Prostate gland (tissue), 2 donors: ENCODE measurements around the gene TSEN54. TPM values are rescaled to one million over a fixed set of nuclear protein-coding genes. Genes with fewer than 3 reads are reported as not detected.

Source experiments
- DNase-seq: peaks from one replicate; pipeline ENCODE4 v3.0.0-alpha.2; 2019; ENCODE audit warnings: low spot score
- H3K27ac ChIP-seq, 2 donors: fragments of 200-600 bp; sonication (generic); 2 replicates each; pipeline ENCODE4 v1.5.1; 2017 to 2019
- H3K27me3 ChIP-seq: fragments of 200-600 bp; sonication (generic); replicated peaks from 2 replicates; pipeline ENCODE4 v1.5.1; 2019; ENCODE audit not compliant: insufficient read depth
- H3K36me3 ChIP-seq, 2 donors: fragments of 200-600 bp; sonication (generic); 1 replicate in 1 of 2; 2 replicates in 1 of 2; pipeline versions ENCODE4 v1.5.1 to v1.8.1; 2017 to 2019
- H3K4me1 ChIP-seq: fragments of 200-600 bp; sonication (generic); replicated peaks from 2 replicates; pipeline ENCODE4 v1.5.1; 2019
- H3K4me3 ChIP-seq, 2 donors: fragments of 200-600 bp; sonication (generic); 2 replicates each; pipeline ENCODE4 v1.5.1; 2017 to 2019
- H3K9me3 ChIP-seq: fragments of 200-600 bp; sonication (generic); 2 replicates; pipeline ENCODE4 v1.5.1; 2017
- POLR2A ChIP-seq: fragments of 450-650 bp; IDR thresholded peaks from one replicate; pipeline ENCODE4 v1.6.1; 2016; ENCODE audit warnings: antibody characterized with exemption, mild to moderate bottlenecking
- POLR2AphosphoS5 ChIP-seq: sonication (generic); formaldehyde crosslinking; IDR thresholded peaks from one replicate; pipeline ENCODE4 v1.6.1; 2017; ENCODE audit warnings: antibody characterized with exemption
- WGBS: methylation state at CpG from one replicate; pipeline ENCODE4 v1.1.5; 2018; 5-methylcytosine and 5-hydroxymethylcytosine counted together
- intact Hi-C: fragments of 100-400 bp; cut with DNase I; formaldehyde crosslinking; loops from one replicate; pipeline ENCODE4 v1.14.2; 2022
- total RNA-seq, 2 donors: library from RNA; depleted of rRNA; stranded (reverse); fragments of >200 nt; gene quantifications; one replicate each; pipeline ENCODE4 v1.1.0, GENCODE V29; 2016
- TF ChIP-seq, protein P1 (sequence below), 4 experiments: fragments of 200-600 bp in 2 of 4; fragments of 450-650 bp in 2 of 4; sonication (generic) in 2 of 4; IDR thresholded peaks; 1 replicate in 3 of 4; 2 replicates in 1 of 4; pipeline ENCODE4 v1.5.1; 2016 to 2019; ENCODE audit warnings: antibody characterized with exemption in 4 of 4, mild to moderate bottlenecking in 2 of 4, moderate library complexity in 2 of 4

The TSEN54 gene
- total RNA-seq, 2 donors from 2014 or later: 45.9 to 56.2 TPM

DNA sequence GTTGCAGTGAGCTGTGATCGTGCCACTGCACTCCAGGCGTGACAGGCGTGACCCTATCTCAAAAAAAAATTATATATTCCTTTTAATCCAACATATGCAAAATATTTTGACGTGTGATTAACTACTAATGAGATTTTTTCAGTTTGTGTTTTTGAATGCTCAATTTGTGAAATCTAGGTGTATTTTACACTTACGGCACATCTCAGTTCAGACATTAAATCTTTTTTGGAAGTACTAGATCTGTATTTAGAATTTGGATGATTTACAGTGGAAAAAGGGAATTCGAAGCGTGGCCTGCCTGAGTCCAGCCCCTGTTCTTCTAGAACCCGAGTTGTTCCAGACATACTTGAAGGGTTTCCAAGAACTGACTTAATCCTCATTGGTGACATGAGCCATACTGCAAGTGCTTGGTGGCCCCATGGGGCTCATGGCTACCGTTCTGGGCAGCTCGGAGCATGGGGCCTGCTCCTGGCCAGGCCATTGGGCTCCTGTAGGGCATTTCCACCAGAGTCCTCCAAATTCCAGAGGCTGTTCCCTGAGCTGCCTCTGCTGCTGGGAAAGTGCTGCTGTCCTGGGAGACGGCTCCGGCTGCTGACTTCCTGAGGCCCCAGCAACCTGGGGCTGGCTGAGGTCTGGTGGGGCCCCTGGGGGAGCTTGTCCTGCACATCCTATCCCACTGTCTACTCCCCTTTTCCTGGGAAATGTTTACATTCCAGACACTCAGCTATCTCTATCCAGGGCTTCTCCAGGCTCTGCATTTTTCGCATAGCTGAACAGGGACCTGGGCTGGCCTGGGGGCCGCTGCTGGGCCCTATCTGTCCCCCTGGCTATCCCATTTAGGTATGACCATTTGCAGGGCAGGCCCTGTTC is 36.3 kb downstream of the TSEN54 start:
- no peaks in the 10 kb centered on the region for H3K27me3 ChIP-seq
- H3K4me3 ChIP-seq: no peak overlapping the region
- H3K36me3 ChIP-seq: no peaks in the 10 kb centered on the region
- TF ChIP-seq, protein P1, sequence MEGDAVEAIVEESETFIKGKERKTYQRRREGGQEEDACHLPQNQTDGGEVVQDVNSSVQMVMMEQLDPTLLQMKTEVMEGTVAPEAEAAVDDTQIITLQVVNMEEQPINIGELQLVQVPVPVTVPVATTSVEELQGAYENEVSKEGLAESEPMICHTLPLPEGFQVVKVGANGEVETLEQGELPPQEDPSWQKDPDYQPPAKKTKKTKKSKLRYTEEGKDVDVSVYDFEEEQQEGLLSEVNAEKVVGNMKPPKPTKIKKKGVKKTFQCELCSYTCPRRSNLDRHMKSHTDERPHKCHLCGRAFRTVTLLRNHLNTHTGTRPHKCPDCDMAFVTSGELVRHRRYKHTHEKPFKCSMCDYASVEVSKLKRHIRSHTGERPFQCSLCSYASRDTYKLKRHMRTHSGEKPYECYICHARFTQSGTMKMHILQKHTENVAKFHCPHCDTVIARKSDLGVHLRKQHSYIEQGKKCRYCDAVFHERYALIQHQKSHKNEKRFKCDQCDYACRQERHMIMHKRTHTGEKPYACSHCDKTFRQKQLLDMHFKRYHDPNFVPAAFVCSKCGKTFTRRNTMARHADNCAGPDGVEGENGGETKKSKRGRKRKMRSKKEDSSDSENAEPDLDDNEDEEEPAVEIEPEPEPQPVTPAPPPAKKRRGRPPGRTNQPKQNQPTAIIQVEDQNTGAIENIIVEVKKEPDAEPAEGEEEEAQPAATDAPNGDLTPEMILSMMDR (IDR thresholded peaks at IDR 0.05): no peak
- TF ChIP-seq POLR2A: no peak
- no peak for TF ChIP-seq POLR2AphosphoS5
- no peaks in the 10 kb centered on the region for H3K9me3 ChIP-seq
- intact Hi-C loops: no loop called here
- WGBS: 76% methylated on average over 14 of the region's 14 CpGs
- DNase-seq: no peak
- H3K4me1 ChIP-seq: peaks cover 8% of the 10 kb centered on the region
- no peak overlapping the region for H3K27ac ChIP-seq

DNA sequence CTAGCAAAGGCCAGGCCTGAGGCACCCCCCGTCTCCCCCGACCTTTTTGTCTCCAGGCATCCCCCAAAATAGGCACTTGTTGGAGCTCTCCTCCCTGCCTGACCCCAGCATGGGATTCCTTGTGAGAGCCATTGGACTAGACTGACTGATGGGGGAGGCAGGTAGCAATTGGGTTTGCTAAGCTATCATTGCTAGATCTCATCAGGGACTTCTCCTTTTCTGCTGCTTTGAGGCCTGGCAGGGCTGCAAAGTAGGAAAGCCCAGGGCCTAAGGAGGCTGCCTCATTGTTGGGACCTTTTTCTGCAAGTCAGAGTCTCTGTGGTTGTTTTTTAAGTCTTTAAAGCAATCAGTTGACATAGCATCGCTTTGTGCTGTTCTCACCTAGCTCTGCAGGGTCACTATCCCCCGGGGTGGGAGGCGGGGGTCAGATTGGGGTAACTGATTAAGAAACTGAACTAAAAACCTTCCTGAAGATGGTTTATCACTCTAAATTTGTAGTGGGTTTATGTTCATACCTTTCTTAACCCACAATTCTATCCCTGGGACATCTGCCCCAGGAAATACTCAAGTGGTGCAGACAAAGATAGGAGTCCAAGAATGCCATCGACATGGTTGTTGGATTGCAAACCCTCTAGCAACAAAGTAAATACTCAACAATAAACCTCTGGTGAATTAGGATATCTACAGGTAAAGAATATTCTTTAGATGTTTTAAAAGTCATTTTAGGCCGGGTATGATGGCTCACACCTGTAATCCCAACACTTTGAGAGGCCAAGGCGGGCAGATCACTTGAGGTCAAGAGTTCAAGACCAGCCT is 37.2 kb downstream of the TSEN54 start:
- Histone ChIP-seq H3K4me3 (no peak overlapping the region), H3K36me3 (no peaks in the 10 kb centered on the region), H3K27ac (no peak overlapping the region), H3K27me3 (no peaks in the 10 kb centered on the region), H3K9me3 (no peaks in the 10 kb centered on the region), H3K4me1 (peaks cover 8% of the 10 kb centered on the region)
- TF ChIP-seq POLR2A: no peak
- DNase-seq: no peak
- WGBS: 82% methylated on average over 8 of the region's 8 CpGs
- intact Hi-C loops: no loop called here

GRCh38 chr17:75555679-75556153 is 39.4 kb downstream of the TSEN54 start:
- Histone ChIP-seq H3K27me3 (no peaks in the 10 kb centered on the region), H3K9me3 (no peaks in the 10 kb centered on the region), H3K27ac (no peak overlapping the region), H3K4me3 (no peak overlapping the region), H3K4me1 (no peaks in the 10 kb centered on the region), H3K36me3 (no peaks in the 10 kb centered on the region)
- no peak for DNase-seq
- intact Hi-C loops: no loop called here
- TF ChIP-seq POLR2A (no peak), POLR2AphosphoS5 (no peak)
- TF ChIP-seq, protein P1 (IDR thresholded peaks at IDR 0.05): no peak
- WGBS: 91% methylated on average over 21 of the region's 21 CpGs

GRCh38 chr17:75557075-75557851 is 40.9 kb downstream of the TSEN54 start:
- intact Hi-C loops: no loop called here
- no peaks in the 10 kb centered on the region for H3K36me3 ChIP-seq
- H3K9me3 ChIP-seq: no peaks in the 10 kb centered on the region
- DNase-seq: peak; percentile 44
- no peaks in the 10 kb centered on the region for H3K27me3 ChIP-seq
- H3K4me3 ChIP-seq: no peak overlapping the region
- H3K27ac ChIP-seq: peak overlapping the region; percentile 29 to 55
- TF ChIP-seq POLR2A (no peak), POLR2AphosphoS5 (no peak)
- TF ChIP-seq, protein P1 (IDR thresholded peaks at IDR 0.05): no peak
- WGBS: 27% methylated on average over 14 of the region's 15 CpGs
- no peaks in the 10 kb centered on the region for H3K4me1 ChIP-seq
